HepG2 (cell line): ENCODE measurements around the gene CAPN10. TPM values are rescaled to one million over a fixed set of nuclear protein-coding genes. Genes with fewer than 3 reads are reported as not detected.

Source experiments
- BRF2 ChIP-seq: sonication (generic); formaldehyde crosslinking; IDR thresholded peaks from 2 replicates; pipeline ENCODE4 v1.8.1; 2022; ENCODE audit warnings: mild to moderate bottlenecking, missing genetic modification reagents
- CEBPB ChIP-seq: IDR thresholded peaks from 2 replicates; pipeline ENCODE4 v1.6.1; 2011; ENCODE audit warnings: low read depth, low read length, improper control_type of control experiment, borderline replicate concordance
- CENPBD1 ChIP-seq: sonication (generic); formaldehyde crosslinking; IDR thresholded peaks from 2 replicates; pipeline ENCODE4 v1.8.0; 2022; ENCODE audit warnings: missing genetic modification reagents, low read depth, mild to moderate bottlenecking, borderline replicate concordance
- CHCHD3 ChIP-seq: sonication (generic); formaldehyde crosslinking; IDR thresholded peaks from 2 replicates; pipeline ENCODE4 v1.8.0; 2022; ENCODE audit warnings: mild to moderate bottlenecking, missing genetic modification reagents, moderate library complexity
- FUBP1 ChIP-seq: sonication (generic); formaldehyde crosslinking; IDR thresholded peaks from 2 replicates; pipeline ENCODE4 v1.5.1; 2020; ENCODE audit warnings: missing genetic modification reagents, mild to moderate bottlenecking, borderline replicate concordance
- GABPA ChIP-seq, 2 experiments: IDR thresholded peaks; 2 replicates each; pipeline ENCODE4 v1.6.1; 2011 to 2016; ENCODE audit warnings: low read depth in 2 of 2, low read length in 1 of 2, missing biosample characterization in 1 of 2, missing genetic modification characterization in 1 of 2
- HNF1A ChIP-seq, 2 experiments: sonication (generic) in 1 of 2; formaldehyde crosslinking in 1 of 2; IDR thresholded peaks; 2 replicates each; pipeline versions ENCODE4 v1.4.0 to v1.6.1; 2016 to 2020; ENCODE audit warnings: borderline replicate concordance in 1 of 2, low read depth in 1 of 2, mild to moderate bottlenecking in 1 of 2, missing genetic modification reagents in 1 of 2
- NCOA2 ChIP-seq: sonication (generic); formaldehyde crosslinking; IDR thresholded peaks from 2 replicates; pipeline ENCODE4 v1.8.0; 2022; ENCODE audit warnings: inconsistent platforms
- PAX8 ChIP-seq: sonication (generic); formaldehyde crosslinking; IDR thresholded peaks from 2 replicates; pipeline ENCODE4 v1.8.0; 2022; ENCODE audit warnings: mild to moderate bottlenecking, missing genetic modification reagents, borderline replicate concordance
- PHB2 ChIP-seq: fragments of 450-650 bp; IDR thresholded peaks from 2 replicates; pipeline ENCODE4 v1.6.1; 2018; ENCODE audit not compliant: partially characterized antibody
- POGZ ChIP-seq: sonication (generic); formaldehyde crosslinking; IDR thresholded peaks from 2 replicates; pipeline ENCODE4 v1.4.0; 2020; ENCODE audit warnings: mild to moderate bottlenecking, missing genetic modification reagents
- RARG ChIP-seq: sonication (generic); formaldehyde crosslinking; IDR thresholded peaks from 2 replicates; pipeline ENCODE4 v1.4.0; 2020; ENCODE audit warnings: low read depth, mild to moderate bottlenecking, missing genetic modification reagents
- SRY ChIP-seq: sonication (generic); formaldehyde crosslinking; IDR thresholded peaks from 2 replicates; pipeline ENCODE4 v1.8.0; 2022; ENCODE audit warnings: mild to moderate bottlenecking, missing genetic modification reagents
- XBP1 ChIP-seq: sonication (generic); formaldehyde crosslinking; IDR thresholded peaks from 2 replicates; pipeline ENCODE4 v1.5.0; 2020; ENCODE audit warnings: missing genetic modification reagents
- ZNF263 ChIP-seq: sonication (generic); formaldehyde crosslinking; IDR thresholded peaks from 2 replicates; pipeline ENCODE4 v1.4.0; 2020; ENCODE audit warnings: missing genetic modification reagents
- ZNF382 ChIP-seq: sonication (generic); formaldehyde crosslinking; IDR thresholded peaks from 2 replicates; pipeline ENCODE4 v1.5.0; 2020; ENCODE audit warnings: missing genetic modification reagents, mild to moderate bottlenecking, borderline replicate concordance
- ZNF501 ChIP-seq: sonication (generic); formaldehyde crosslinking; IDR thresholded peaks from 2 replicates; pipeline ENCODE4 v1.5.1; 2020; ENCODE audit warnings: mild to moderate bottlenecking, moderate library complexity, missing genetic modification reagents
- ZNF546 ChIP-seq: sonication (generic); formaldehyde crosslinking; conservative IDR thresholded peaks from 2 replicates; pipeline ENCODE4 v1.8.1; 2023; ENCODE audit warnings: mild to moderate bottlenecking, missing genetic modification reagents
- ZNF572 ChIP-seq: sonication (generic); formaldehyde crosslinking; IDR thresholded peaks from 2 replicates; pipeline ENCODE4 v1.5.1; 2020; ENCODE audit warnings: mild to moderate bottlenecking, missing genetic modification reagents
- ZNF709 ChIP-seq: sonication (generic); formaldehyde crosslinking; IDR thresholded peaks from 2 replicates; pipeline ENCODE4 v1.5.0; 2020; ENCODE audit warnings: mild to moderate bottlenecking, missing genetic modification reagents
- ZNF740 ChIP-seq: sonication (generic); formaldehyde crosslinking; IDR thresholded peaks from 2 replicates; pipeline ENCODE4 v1.4.0; 2020; ENCODE audit warnings: missing genetic modification reagents
- ZNF788 ChIP-seq: sonication (generic); formaldehyde crosslinking; IDR thresholded peaks from 2 replicates; pipeline ENCODE4 v1.5.0; 2020; ENCODE audit warnings: mild to moderate bottlenecking, missing genetic modification reagents, borderline replicate concordance
- ZNF816 ChIP-seq: sonication (generic); formaldehyde crosslinking; IDR thresholded peaks from 2 replicates; pipeline ENCODE4 v1.8.0; 2022; ENCODE audit warnings: missing genetic modification reagents, mild to moderate bottlenecking, borderline replicate concordance
- polyA plus RNA-seq, 8 experiments: library from polyadenylated mRNA; depleted of rRNA in 3 of 8; stranded (reverse) in 7 of 8; unstranded in 1 of 8; fragments of >200 nt; fragmentation: Illumina TruSeq in 4 of 8; extraction: Trizol in 4 of 8; gene quantifications; 2 replicates each; pipeline versions ENCODE4 v1.2.1 to v1.2.3, GENCODE V29; 2011 to 2016; ENCODE audit warnings: low read depth in 4 of 8, missing spikeins in 1 of 8, mixed read lengths in 1 of 8; ENCODE audit not compliant: insufficient read depth in 1 of 8
- total RNA-seq, 5 experiments: library from RNA; depleted of rRNA; stranded (reverse); fragments of >200 nt; fragmentation: Illumina TruSeq; extraction: Trizol; gene quantifications; 2 replicates each; pipeline ENCODE4 v1.2.3, GENCODE V29; 2016; ENCODE audit warnings: low read depth in 1 of 5

CAPN10 gene
- total and polyA plus RNA-seq, 2 of the 13 experiments (the other 11 are each of a cell fraction or from before 2014, with no cell fraction given): 27.6 to 32.4 TPM

GRCh38 chr2:240560084-240560479 lies 26.5 kb upstream of the CAPN10 start, which contains the start of gene DUSP28 (continued):
- TF ChIP-seq HNF1A (IDR thresholded peaks at IDR 0.05; ENCODE audit: low read depth) (no peak), HNF1A (CRISPR knock-in tag; IDR thresholded peaks at IDR 0.05; ENCODE audit: borderline replicate concordance) (no peak), ZNF788 (CRISPR knock-in tag) (peak; percentile 93; the same call in 1 of the 2 replicates), ZNF816 (CRISPR knock-in tag) (no peak), ZNF572 (CRISPR knock-in tag) (no peak), NCOA2 (CRISPR knock-in tag) (no peak), CENPBD1 (CRISPR knock-in tag) (no peak), ZNF709 (CRISPR knock-in tag) (no peak), XBP1 (no peak), ZNF740 (CRISPR knock-in tag) (0 out of 2 replicates have a peak, but pooled peaks have one; percentile 43), ZNF546 (CRISPR knock-in tag) (no peak), CHCHD3 (CRISPR knock-in tag) (no peak), GABPA (IDR thresholded peaks at IDR 0.05; ENCODE audit: low read depth, low read length) (no peak), GABPA (CRISPR knock-in tag; IDR thresholded peaks at IDR 0.05; ENCODE audit: low read depth) (no peak; the same call in 1 of the 2 replicates), POGZ (CRISPR knock-in tag) (peak; percentile 68; the same call in 1 of the 2 replicates), RARG (CRISPR knock-in tag) (no peak), ZNF382 (CRISPR knock-in tag) (no peak), PAX8 (no peak), ZNF501 (CRISPR knock-in tag) (no peak), ZNF263 (CRISPR knock-in tag) (peak; percentile 41; the same call in 1 of the 2 replicates), CEBPB (no peak), FUBP1 (CRISPR knock-in tag) (no peak), SRY (CRISPR knock-in tag) (no peak; the same call in 1 of the 2 replicates), PHB2 (no peak), BRF2 (CRISPR knock-in tag) (no peak)
